Measurements from ENCODE around the gene PRDM15. TPM values are rescaled to one million over a fixed set of nuclear protein-coding genes. Genes with fewer than 3 reads are reported as not detected.

The PRDM15 gene
- total RNA-seq, 1 experiment from 2014 or later, result 5.7 TPM

DNA sequence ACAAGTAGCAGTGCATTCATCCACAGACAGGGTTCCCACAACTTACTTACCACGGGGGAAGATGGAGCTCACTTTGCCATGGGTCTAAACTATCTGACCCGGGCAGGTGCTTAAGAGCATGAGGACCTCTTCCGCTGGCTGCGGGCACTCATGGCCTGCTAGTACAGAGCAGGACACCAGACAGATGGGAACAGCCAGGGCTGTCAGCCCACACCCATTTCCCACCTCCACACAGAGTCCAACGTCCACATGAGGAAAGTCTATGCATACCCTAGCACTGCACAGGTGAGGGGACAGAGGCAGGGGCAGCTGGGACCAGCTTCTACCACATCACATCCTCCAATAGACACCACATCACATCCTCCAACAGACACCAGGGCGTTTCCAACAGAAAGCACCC lies 35.8 kb upstream of the PRDM15 start:
- TF ChIP-seq, protein P1, sequence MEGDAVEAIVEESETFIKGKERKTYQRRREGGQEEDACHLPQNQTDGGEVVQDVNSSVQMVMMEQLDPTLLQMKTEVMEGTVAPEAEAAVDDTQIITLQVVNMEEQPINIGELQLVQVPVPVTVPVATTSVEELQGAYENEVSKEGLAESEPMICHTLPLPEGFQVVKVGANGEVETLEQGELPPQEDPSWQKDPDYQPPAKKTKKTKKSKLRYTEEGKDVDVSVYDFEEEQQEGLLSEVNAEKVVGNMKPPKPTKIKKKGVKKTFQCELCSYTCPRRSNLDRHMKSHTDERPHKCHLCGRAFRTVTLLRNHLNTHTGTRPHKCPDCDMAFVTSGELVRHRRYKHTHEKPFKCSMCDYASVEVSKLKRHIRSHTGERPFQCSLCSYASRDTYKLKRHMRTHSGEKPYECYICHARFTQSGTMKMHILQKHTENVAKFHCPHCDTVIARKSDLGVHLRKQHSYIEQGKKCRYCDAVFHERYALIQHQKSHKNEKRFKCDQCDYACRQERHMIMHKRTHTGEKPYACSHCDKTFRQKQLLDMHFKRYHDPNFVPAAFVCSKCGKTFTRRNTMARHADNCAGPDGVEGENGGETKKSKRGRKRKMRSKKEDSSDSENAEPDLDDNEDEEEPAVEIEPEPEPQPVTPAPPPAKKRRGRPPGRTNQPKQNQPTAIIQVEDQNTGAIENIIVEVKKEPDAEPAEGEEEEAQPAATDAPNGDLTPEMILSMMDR (IDR thresholded peaks at IDR 0.05; ENCODE audit: unreplicated experiment), result no peak
- POLR2A ChIA-PET, result no interaction called here
- CTCF ChIA-PET, result no interaction called here
- BruUV-seq (replicated peaks), result no TSS peak
- intact Hi-C loops (cut with micrococcal nuclease), result no loop called here
- Mint-ChIP-seq H3K27ac (ENCODE audit: low read depth, unreplicated experiment) (no peak overlapping the region), H3K27me3 (ENCODE audit: insufficient read depth, unreplicated experiment) (no peaks in the 10 kb centered on the region), H3K9me3 (ENCODE audit: unreplicated experiment) (no peaks in the 10 kb centered on the region), H3K4me1 (ENCODE audit: insufficient read depth, unreplicated experiment) (no peaks in the 10 kb centered on the region), H3K36me3 (ENCODE audit: insufficient read depth, unreplicated experiment) (peaks cover 79% of the 10 kb centered on the region), H3K4me3 (ENCODE audit: unreplicated experiment) (no peak overlapping the region)
- no peak for DNase-seq (ENCODE audit: unreplicated experiment)

DNA sequence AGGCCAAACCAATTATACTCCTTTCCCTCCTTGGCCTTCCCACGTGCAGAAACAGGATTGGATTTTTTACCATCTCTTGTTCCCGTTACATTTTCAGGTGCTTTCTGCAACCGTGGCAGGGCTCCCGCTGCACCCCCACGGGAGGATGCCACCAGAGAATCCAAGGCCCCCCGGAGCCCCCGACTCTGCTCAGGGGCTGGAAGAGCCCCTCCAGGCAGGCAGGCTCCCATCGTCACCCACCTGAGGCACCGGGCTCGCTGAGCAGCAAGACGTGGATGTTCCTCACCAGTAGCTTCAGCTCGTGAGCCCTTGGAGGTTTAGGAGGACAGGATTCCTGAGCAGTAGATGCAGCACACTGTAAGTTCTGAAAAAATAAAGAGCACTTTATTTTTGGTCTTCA lies 35.2 kb upstream of the PRDM15 start:
- intact Hi-C loops (cut with micrococcal nuclease), result no loop called here
- POLR2A ChIA-PET, result no interaction called here
- H3K4me1 Mint-ChIP-seq (ENCODE audit: insufficient read depth, unreplicated experiment), result no peaks in the 10 kb centered on the region
- no peak overlapping the region for H3K4me3 Mint-ChIP-seq (ENCODE audit: unreplicated experiment)
- TF ChIP-seq, protein P1 (IDR thresholded peaks at IDR 0.05; ENCODE audit: unreplicated experiment), result no peak
- H3K27me3 Mint-ChIP-seq (ENCODE audit: insufficient read depth, unreplicated experiment), result no peaks in the 10 kb centered on the region
- H3K36me3 Mint-ChIP-seq (ENCODE audit: insufficient read depth, unreplicated experiment), result peaks cover 85% of the 10 kb centered on the region
- H3K9me3 Mint-ChIP-seq (ENCODE audit: unreplicated experiment), result no peaks in the 10 kb centered on the region
- no TSS peak for BruUV-seq (replicated peaks)
- no peak for DNase-seq (ENCODE audit: unreplicated experiment)
- H3K27ac Mint-ChIP-seq (ENCODE audit: low read depth, unreplicated experiment), result no peak overlapping the region
- CTCF ChIA-PET, result no interaction called here

DNA sequence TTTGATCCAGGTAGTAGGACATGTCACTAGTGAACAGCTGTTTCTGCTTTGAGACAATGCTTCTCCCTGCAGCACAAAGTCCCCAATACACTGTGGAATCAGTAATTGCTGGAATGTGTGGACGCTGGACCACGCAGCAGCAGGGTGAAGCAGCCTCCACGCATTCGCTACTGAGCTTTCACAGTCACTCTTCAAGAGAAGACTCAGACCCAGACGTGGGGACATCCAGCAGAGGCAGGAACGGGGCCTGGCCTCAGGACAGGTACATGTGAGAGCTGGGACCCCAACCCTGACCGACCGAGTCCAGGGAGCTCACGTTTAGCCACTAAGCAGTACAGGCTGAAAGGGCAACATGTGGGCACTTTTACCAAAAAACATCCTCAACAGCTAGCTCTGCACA lies 34.1 kb upstream of the PRDM15 start:
- H3K27ac Mint-ChIP-seq (ENCODE audit: low read depth, unreplicated experiment), result no peak overlapping the region
- no peak for DNase-seq (ENCODE audit: unreplicated experiment)
- no peak overlapping the region for H3K4me3 Mint-ChIP-seq (ENCODE audit: unreplicated experiment)
- no peaks in the 10 kb centered on the region for H3K9me3 Mint-ChIP-seq (ENCODE audit: unreplicated experiment)
- TF ChIP-seq, protein P1 (IDR thresholded peaks at IDR 0.05; ENCODE audit: unreplicated experiment), result no peak
- CTCF ChIA-PET, result interaction anchor here (0.5 to 0.6 kb wide), 2 partner anchors 8 to 136 kb away, joined by 3 to 4 read pairs; no protein-coding TSS in a partner anchor
- BruUV-seq (replicated peaks), result no TSS peak
- H3K36me3 Mint-ChIP-seq (ENCODE audit: insufficient read depth, unreplicated experiment), result peaks cover 94% of the 10 kb centered on the region
- POLR2A ChIA-PET, result no interaction called here
- intact Hi-C loops (cut with micrococcal nuclease), result no loop called here
- H3K4me1 Mint-ChIP-seq (ENCODE audit: insufficient read depth, unreplicated experiment), result no peaks in the 10 kb centered on the region
- H3K27me3 Mint-ChIP-seq (ENCODE audit: insufficient read depth, unreplicated experiment), result no peaks in the 10 kb centered on the region

DNA sequence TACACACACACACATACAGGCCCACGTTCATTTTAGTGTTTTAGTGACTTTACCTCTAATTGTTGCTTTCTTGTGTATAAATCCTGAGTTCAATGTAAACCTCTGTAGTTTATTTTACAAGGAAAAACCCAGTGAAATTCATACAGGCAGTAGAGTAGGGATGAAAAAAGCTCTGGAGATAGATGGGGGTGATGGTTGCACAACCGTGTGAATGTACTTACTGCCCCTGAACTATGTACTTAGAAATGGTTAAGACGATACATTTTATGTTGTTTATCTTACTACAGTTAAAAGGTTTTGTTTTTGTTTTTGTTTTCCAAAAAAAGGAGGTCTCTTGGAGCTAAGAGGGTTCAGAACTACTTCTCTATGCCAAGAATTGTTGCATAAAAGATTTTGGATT lies 29.7 kb upstream of the PRDM15 start:
- intact Hi-C loops (cut with micrococcal nuclease), result no loop called here
- ChIA-PET POLR2A (no interaction called here), CTCF (interaction anchor here (0.6 kb wide), 2 partner anchors 131 to 199 kb away, joined by 3 read pairs; no protein-coding TSS in a partner anchor)
- Mint-ChIP-seq H3K27me3 (ENCODE audit: insufficient read depth, unreplicated experiment) (no peaks in the 10 kb centered on the region), H3K9me3 (ENCODE audit: unreplicated experiment) (no peaks in the 10 kb centered on the region), H3K36me3 (ENCODE audit: insufficient read depth, unreplicated experiment) (peaks cover 84% of the 10 kb centered on the region), H3K4me3 (ENCODE audit: unreplicated experiment) (no peak overlapping the region), H3K27ac (ENCODE audit: low read depth, unreplicated experiment) (no peak overlapping the region), H3K4me1 (ENCODE audit: insufficient read depth, unreplicated experiment) (no peaks in the 10 kb centered on the region)
- BruUV-seq (replicated peaks), result no TSS peak
- TF ChIP-seq, protein P1 (IDR thresholded peaks at IDR 0.05; ENCODE audit: unreplicated experiment), result no peak
- no peak for DNase-seq (ENCODE audit: unreplicated experiment)

Measured in MCF 10A (cell line).